Measurements from ENCODE around the gene UNC5C.

UNC5C gene

DNA sequence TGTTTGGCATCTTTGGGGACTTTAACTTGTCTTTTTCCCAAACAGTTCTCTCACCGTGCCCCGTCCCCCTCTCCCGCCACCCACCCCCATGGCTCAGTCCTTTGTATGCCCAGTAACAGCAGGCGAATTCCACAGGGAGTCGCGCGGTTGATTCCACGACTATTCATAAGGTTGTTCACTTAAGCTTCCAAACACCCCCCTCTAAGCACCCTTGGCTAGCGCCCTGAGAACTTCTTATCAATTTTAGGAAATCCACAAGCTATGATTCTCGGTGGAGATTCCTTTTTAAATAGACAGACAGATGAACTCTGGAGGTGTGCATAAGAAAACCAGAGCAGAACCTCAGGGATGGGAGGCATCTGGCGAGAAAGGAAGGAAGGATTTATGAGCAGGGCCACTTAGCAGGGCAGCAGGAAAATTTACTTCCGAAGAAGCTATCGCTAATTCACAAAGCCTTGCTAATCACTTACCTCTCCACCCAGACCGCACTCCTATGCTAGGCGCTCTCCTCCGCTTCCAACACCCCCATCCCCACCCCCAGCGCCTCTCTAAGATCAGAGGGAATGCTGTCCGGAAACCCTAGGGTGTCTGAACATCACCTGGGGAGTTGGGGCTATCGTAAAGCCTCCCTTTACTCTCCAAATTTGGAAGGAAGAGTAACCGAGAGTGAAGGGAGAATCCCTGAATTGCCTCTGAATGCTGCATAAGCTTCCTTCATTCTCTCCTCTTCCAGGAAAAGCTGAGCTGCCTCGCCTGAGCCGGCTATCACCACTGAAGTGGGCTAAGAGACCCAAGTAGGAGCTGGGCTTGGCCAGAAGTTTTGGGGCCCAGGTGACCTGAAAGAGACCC, 1.7 kb downstream of the UNC5C start:
- no peak for DNase-seq
- ATAC-seq = no peak

DNA sequence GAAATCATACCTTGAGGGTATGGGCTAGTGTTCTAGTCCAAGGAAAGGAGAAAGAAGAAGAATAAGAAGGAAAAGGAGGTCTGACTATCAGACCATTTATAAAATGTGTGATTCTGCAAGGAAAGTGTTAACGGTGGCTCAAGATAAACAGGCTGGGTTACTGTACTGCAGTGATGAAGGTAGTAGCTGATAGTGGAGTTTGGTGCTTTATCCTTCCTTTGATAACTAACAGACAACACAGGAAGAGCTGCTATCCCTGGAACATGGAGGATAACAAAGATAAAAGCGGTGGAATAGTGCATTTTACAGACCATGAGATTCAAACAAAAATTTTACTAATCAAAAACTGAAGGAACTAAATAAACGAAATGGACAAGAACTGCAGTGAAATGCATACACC, 2.6 kb downstream of the UNC5C start:
- ATAC-seq (no peak), DNase-seq (no peak)

DNA sequence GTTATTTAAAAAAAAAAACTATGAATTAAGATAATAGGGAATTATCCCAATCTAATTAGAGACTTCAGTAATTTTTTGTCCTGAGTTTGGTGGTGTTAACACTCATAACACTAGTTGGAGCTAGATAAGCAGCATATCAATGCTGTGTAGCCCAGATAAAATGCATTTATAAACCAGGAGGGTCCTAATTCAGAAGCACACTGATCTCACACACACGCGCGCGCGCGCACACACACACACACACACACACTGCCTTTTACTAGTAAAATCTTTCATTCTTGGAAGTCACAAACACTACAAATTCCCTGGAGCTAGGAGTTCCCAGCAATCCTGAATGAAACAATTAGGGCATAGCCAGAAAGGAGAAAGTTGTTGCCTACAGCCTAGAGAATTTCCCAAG, 3.2 kb downstream of the UNC5C start:
- DNase-seq (no peak), ATAC-seq (no peak)

DNA sequence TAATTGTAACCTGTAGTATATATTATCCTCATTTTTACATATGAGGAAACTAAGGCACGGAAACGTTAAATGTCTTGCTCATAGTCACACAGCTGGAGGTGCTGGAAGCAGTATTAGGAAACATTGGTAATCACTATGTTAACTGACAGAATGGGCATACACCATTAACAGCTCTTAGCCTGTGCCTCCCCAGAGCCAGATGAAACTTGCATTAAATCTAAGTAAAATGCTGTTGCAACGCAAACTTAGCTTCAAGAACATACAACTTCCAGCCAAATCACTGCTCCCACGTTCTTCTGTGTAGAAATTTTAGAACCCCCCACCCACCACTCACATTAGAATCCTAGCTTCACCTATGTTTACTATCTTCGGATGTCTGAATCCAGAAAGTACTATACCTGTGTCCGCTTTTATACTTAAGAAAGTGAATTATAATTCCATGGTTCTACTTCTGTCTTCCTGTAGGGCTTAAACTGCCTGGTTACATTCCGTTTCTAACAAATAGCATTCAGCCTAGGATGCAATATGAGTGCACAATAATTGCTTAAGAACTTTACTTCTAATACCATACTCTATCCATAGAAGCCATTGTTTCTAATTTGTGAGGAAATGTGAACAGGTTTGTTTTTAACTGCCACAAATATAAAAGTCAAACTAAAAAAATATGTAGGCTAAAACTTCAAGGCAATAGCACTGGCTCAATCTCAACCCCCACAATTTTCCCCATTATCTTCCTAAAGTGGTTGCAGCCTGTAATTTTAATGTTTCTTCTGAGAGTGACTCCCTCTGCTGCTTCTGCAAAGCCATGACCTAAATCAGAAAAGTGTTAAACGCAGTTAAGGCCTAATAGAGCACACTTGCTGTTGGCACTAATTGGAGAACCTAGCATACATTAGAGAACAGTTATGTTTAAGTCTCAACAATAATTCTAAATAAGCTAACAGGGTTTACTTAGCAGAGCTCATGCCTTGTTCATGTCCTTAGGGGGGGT, 4.4 kb downstream of the UNC5C start:
- no peak for DNase-seq
- ATAC-seq = no peak

DNA sequence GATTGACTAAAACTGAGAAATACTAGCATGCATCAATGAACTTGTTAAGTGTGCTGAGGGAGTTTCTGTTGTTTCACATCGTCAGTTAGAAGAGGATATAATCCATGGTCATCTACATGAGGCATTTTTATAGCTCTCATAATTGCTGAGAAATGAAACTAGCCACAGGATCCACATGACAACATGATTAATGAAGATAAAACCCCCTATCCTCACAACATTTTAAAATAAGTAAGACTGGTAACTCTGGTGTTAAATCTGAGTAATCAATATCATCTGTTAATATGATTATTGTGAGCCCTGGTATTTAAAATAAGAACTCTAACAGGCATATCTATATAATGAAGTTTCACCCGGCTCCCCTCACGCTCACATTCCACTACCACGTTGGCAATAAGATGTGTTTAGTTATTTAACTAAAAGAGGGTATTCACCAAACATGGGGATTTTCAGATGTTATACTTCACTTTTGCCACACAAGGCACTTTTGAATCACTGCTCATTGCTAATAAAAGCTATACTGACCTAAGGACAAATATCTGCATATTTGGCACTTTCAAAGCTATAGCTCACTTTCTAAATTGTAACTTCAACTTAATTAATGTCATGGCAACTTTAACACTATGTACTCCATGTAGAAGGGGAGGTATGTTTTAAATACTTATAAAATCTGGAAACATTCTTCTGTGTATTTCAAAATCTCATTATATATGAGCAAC, 6.7 kb downstream of the UNC5C start:
- DNase-seq (no peak), ATAC-seq (no peak)

DNA sequence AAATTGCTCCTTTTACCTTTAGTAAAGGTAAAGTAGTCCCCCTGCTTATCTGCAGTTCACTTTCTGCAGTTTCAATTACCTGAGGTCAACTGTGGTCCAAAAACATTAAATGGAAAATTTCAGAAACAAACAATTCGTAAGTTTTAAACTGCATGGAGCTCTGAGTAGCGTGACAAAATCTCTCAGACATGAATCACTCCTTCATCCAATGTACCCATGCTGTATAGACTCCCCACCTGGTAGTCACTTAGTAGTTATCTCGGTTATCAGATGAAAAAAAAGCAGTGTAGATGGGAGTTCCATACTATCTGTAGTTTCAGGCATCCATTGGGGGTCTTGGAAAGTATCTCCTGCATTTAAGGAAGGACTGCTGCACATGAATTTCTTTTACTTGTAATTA, 7.7 kb downstream of the UNC5C start:
- no peak for ATAC-seq
- DNase-seq = no peak

DNA sequence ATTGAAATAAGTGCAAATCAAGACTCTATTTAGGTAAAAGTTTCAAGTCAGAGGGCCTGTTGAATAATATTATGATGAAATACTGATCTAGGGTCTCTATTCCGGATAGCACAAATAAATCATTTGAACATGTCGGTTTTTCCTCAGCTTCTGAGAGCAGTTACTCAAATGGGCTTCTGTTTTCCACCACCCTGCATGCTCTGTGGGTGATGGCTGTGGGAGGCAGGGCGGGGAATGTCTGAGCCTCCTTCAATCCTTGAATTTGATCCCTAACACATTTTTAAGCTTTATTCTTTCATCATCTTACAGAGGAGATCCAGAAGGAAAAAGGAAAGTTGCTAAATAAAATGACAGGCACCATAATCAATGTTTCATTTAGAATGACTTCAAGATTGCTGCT, 8.5 kb downstream of the UNC5C start:
- no peak for ATAC-seq

DNA sequence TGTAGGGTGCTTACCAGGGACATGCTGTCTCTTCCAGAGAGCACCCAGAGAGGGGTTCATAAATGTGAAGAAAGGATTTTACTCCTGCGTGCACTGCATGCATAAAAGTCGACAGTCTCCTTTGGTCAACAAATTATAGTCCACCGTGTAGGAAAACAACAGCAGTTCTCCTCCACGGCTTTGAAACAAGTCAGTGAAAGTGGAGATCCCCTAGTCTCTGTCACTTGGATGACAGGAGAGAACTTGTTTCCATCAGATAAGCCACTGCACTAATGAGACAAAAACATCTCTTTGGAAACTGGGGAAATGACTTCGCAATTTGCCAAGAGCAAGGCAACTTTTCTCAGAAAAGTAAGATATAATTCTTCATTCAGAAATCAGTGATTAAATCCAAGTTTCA, 9.7 kb downstream of the UNC5C start:
- no peak for ATAC-seq
- DNase-seq = no peak

More for the DNA sequence above, 8.5 kb downstream of the UNC5C start:
- no peak for DNase-seq

DNA sequence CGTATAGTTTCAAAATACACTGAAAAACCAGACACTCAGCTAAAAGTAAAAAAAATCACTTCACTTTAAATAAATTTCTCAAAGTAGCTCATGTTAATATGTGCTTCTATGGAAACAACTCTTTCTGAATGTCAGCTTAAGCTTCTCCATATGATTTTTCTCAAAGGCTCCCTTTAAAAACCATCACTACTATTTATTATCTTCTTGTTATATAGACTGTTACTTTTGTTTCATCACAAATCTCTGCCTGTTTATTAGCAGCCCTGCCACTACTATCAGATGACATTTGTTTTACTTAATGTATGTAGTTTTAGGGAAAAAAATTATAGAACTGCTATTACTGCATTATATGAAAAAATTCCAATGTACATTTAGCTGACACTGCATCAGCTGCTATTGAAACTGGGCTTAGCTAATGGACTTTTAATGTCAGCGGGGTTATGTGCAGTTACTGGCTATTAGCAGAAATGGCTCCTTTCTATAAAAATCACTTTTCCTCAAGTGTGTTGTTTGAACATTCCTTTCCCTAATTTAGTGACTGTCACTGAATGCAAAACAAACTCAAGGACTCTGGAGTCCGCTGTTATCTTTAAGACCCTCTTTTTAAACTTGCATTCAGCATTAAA, 10.8 kb downstream of the UNC5C start:
- ATAC-seq (no peak), DNase-seq (no peak)

DNA sequence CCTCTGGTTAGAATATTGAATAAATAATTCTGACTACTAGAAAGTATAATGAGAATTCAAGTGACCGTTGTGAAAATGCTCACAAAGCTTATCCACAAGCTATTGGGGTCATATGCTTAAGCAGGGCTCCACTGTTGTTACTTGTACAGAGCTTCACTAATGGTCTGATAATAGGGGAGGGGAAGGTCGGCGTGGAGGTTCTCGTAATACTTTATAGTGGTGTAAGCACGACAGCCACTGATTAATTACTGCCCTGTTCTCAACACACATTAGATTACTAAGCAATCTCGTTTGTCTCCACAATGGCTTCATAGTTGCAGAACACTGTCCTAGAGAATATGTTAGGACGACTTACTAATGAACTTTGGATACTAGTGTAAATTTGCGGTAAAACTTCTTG, 11.6 kb downstream of the UNC5C start:
- ATAC-seq (no peak), DNase-seq (no peak)

DNA sequence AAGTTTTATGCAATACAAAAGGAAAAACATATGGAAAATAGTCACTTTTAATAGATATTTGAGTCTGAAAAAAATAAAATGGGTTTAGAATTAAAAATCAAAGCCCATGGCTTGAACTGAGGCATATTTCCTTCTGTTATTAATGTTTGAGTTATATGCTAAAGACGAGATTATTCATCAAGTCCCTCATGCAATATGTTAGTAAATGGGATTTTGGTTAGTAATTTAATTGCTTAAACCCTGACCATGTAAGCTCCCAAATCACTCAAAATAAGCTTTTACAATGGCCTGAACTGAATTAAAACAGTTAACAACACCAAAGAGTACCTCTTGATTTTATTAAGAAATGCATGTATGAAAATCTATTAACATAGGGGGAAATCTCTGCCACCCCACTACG, 12.1 kb downstream of the UNC5C start:
- ATAC-seq (no peak), DNase-seq (no peak)

DNA sequence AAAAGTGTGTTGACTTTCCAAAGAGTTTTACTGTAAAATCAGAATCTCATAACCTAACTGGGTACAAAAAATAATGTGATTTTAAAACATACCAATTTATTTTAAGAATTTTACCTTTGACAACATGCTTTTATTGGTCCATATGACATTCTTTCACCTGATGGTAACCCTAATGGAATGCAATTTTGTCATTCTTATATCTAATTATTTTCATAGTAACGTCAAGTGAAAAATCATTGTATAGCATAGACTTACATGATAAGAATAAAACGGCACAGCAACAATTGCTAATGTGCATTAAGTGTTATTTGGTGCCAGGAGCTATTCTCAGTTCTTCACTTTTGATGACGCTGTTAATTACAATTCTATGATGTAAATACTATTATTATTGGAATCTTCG, 13.6 kb downstream of the UNC5C start:
- no peak for DNase-seq
- ATAC-seq = no peak

DNA sequence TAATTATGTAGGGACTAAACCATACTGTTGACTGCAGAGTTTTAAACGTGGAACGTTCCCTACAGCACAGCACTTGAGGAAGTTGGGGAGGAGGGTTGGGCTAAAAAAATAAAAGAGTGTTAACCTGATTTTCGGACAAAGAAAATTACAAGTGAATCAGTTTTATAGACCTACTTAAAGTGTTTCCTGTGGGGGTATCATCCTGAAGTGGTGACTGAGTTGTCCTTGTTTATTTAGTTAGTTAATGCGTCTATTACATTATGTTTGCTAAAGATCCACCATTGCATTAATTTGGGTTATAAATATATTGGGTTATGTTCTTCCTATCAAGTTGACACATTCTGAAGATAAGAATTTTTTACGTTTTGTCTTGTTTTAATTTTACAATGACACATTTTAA, 14.7 kb downstream of the UNC5C start:
- ATAC-seq (no peak), DNase-seq (no peak)

DNA sequence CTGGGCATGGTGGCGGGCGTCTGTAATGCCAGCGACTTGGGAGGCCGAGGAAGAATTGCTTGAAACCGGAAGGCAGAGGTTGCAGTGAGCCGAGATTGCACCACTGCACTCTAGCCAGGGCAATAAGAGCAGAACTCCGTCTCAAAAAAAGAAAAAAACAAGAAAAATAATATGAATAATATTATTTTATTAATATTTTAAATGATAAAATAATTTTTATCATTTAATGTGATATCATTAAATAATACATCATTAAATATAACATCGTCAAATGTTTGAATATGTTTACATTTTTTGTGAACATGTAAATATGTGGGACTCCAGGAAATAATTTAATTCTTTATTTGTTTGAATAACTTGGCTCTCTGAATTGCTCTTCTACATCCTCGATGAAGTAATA, 15.5 kb downstream of the UNC5C start:
- no peak for DNase-seq
- no peak for ATAC-seq

DNA sequence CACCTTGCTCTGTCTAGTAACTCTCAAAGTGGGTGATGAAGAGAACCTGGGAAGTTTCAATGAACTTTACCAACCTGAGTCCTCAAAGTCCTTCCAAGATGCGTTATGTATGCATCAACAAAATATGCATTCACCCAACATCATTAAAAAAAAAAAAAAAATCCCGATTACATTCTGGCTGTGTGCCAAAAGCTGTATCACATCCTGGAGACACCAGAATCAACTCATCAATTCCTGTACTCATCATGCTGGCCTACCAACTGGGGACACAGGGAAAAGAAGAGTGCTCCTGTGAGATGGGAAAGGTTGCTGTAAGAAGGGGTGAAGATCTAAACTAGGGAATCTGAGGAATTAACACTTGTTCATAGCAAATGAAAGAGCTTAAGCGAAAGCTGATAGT, 16.5 kb downstream of the UNC5C start:
- ATAC-seq = no peak
- DNase-seq = no peak

DNA sequence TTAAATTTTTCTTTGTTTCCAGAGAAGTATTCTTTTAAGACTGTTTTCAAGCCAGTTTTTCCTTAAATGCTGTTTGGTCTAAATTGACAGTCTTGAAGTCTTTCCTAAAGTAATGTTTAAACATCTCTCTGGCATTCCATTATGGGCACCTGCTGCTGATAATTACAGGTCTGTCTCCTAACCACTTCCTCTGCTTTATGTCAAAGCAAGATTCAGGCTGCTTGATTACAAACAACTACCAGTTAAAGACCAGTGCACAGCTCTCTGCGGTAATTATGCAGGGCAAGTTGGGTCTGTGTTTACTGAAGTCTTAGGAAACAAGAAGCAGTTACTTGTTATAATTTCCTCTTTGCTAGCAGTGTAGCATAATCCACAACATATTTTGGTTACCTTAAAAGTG, 17.6 kb downstream of the UNC5C start:
- DNase-seq (no peak), ATAC-seq (no peak)

DNA sequence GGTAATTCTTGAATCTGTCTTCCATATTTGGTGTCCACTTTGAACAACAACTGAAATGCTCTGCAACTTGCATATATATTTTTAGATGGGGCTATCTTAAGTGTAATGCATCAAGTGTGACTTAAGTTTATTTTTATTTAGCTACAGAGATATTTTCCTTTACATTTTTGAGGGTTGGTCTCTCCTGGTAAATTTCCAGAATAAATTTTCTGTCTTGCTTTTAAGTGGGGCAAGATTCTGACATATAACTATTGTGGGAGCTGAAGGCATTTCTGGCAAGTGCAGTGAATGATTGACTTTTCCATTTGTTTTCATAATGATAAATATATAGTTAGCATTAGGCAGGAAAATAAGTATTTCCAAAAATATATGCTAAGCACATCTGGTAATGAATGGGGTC, 18.8 kb downstream of the UNC5C start:
- ATAC-seq = no peak
- DNase-seq = no peak

DNA sequence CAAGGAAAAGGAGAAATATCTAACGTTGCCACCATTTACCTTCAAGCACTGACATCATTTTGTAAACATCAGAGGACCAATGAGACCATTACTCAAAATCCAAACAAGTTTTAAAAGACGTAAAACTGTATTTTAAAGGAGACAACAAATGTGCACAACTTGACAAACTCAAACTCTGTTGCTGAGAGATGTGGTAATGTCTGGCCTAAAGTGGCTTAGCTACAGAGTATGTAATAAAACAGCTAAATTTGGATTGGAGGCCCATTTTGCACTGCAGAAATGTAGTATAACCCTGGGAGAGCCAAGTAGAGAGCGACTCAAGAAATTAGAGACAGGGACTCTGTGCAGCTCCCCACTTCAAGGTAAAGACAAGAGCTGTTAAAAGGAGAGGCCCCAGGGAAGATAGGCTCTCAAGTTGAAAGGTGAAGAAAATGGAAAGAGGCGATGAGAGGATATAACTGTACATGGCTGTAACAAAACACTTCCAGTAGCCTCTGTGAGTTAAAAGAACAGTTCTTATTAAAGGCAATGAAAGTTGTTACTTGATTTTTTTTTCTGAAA, 20.3 kb downstream of the UNC5C start:
- no peak for DNase-seq
- no peak for ATAC-seq

DNA sequence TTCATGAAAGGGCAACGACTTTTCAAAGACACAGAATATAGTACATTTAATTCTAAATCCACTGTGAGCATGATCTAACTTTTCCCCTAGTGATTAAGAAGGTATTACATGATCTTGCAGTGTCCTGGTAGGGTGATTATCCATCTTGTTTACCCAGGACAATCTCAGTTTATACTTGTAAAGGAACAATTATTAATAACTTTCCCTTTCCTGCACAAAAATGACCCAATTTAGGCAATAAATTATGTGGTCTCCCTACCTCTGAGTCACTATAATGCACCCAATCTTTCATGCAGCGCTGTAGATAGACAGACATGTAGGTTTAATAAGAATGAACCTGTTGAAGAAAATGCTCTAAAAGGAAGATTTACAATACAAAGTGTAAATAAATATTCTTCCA, 22.7 kb downstream of the UNC5C start:
- DNase-seq = no peak

DNA sequence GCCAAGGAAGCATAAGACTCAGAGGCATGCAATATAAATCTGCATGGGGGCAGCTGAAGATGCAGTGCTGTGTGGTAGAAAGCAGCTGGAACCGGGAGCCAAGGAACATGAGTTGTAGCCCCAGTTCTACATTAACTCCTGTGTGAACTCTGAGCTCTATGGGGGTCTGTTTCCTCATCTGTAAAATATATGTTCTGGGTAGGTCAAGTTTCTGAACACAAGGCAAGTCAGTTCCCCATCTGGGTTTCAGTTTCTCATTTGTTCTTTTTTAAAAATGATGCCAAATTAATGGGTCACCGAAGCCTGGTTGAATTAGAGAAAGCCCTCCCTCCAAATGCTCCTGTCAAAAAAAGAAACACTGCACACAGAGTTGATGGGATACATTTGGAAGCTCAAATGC, 24.0 kb downstream of the UNC5C start:
- no peak for ATAC-seq
- DNase-seq = no peak

More for the DNA sequence above, 22.7 kb downstream of the UNC5C start:
- ATAC-seq = no peak

DNA sequence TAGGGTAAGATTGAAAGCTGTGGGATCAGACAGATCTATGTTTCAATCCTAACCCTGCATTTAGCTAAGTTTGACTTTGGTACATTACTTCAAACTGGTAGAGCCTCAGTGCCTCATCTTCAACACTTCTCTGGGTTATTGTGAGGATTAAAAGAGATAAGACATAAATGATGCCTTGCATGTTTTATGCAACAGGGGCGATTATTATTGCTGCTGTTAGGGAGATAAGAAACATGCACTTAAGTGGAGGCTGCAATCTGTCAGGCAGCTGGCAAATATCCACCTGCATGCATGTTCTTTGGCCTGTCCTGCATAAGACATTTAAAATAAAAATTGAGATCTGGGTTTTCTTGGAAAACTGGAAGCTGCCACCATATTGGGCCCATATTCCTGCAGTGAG, 24.6 kb downstream of the UNC5C start:
- ATAC-seq (no peak), DNase-seq (no peak)
